Breast epithelium (tissue), 3 donors: ENCODE data around the gene ATP2A1.
"Not testable (repeated sequence)": the region's sequence is repeated elsewhere in the genome, so short reads cannot be mapped to it uniquely, and the experiment has no call there.

Experiments
- POLR2AphosphoS5 ChIP-seq, 3 donors: sonication (generic); formaldehyde crosslinking; IDR thresholded peaks; one replicate each; pipeline ENCODE4 v1.6.1; 2017; ENCODE audit warnings: antibody characterized with exemption in 3 of 3
- TF ChIP-seq, protein P1 (sequence below), 3 donors: fragments of 450-650 bp; IDR thresholded peaks; one replicate each; pipeline ENCODE4 v1.5.1; 2016 to 2017; ENCODE audit warnings: antibody characterized with exemption in 3 of 3, mild to moderate bottlenecking in 3 of 3, moderate library complexity in 3 of 3

DNA sequence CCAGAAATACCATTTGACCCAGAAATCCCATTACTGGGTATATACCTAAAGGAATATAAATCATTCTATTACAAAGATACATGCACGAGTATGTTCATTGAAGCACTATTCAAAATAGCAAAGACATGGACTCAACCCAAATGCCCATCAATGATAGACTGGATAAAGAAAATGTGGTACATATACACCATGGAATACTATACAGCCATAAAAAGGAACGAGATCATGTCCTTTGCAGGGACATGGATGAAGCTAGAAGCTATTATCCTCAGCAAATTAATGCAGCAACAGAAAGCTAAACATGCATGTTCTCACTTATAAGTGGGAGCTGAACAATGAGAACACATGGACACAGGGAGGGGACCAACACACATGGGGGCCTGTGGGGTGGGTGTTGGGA, 48.0 kb downstream of the ATP2A1 start:
- TF ChIP-seq, protein P1, sequence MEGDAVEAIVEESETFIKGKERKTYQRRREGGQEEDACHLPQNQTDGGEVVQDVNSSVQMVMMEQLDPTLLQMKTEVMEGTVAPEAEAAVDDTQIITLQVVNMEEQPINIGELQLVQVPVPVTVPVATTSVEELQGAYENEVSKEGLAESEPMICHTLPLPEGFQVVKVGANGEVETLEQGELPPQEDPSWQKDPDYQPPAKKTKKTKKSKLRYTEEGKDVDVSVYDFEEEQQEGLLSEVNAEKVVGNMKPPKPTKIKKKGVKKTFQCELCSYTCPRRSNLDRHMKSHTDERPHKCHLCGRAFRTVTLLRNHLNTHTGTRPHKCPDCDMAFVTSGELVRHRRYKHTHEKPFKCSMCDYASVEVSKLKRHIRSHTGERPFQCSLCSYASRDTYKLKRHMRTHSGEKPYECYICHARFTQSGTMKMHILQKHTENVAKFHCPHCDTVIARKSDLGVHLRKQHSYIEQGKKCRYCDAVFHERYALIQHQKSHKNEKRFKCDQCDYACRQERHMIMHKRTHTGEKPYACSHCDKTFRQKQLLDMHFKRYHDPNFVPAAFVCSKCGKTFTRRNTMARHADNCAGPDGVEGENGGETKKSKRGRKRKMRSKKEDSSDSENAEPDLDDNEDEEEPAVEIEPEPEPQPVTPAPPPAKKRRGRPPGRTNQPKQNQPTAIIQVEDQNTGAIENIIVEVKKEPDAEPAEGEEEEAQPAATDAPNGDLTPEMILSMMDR (IDR thresholded peaks at IDR 0.05), result not testable (repeated sequence)
- not testable (repeated sequence) for TF ChIP-seq POLR2AphosphoS5 (IDR thresholded peaks at IDR 0.05)
